Left ventricle myocardium inferior (tissue), 1 donor: ENCODE measurements around the gene TDRD12. TPM values are rescaled to one million over a fixed set of nuclear protein-coding genes. Genes with fewer than 3 reads are reported as not detected.

Source experiments
- DNase-seq: peaks from one replicate; pipeline ENCODE4 v3.0.0-alpha.2; 2020
- H3K27ac ChIP-seq: fragments of 200-600 bp; replicated peaks from 2 replicates; pipeline ENCODE4 v1.8.0; 2021
- H3K27me3 ChIP-seq: fragments of 200-600 bp; 2 replicates; pipeline ENCODE4 v1.8.0; 2021; ENCODE audit warnings: low read depth
- H3K36me3 ChIP-seq: fragments of 200-600 bp; 2 replicates; pipeline ENCODE4 v1.8.0; 2021
- H3K4me1 ChIP-seq: fragments of 200-600 bp; 2 replicates; pipeline ENCODE4 v1.8.0; 2021
- H3K4me3 ChIP-seq: fragments of 200-600 bp; 2 replicates; pipeline ENCODE4 v1.8.0; 2021; ENCODE audit warnings: mild to moderate bottlenecking, moderate library complexity
- H3K9me3 ChIP-seq: fragments of 200-600 bp; replicated peaks from 2 replicates; pipeline ENCODE4 v1.8.0; 2021
- CTCF ChIP-seq: fragments of 200-600 bp; IDR thresholded peaks from 2 replicates; pipeline ENCODE4 v1.8.0; 2021; ENCODE audit warnings: antibody characterized with exemption, mild to moderate bottlenecking, borderline replicate concordance
- intact Hi-C: fragments of 100-400 bp; cut with micrococcal nuclease; formaldehyde crosslinking; loops from one replicate; pipeline ENCODE4 v1.11.0; 2022
- total RNA-seq: library from RNA; stranded (reverse); fragmentation: NEBNext Ultra II Directional; extraction: Animal tissue kit (Norgen Biotek cat#: 25700); gene quantifications from one replicate; pipeline ENCODE4 v1.2.1, GENCODE V29; 2021
- donor health status: DM: no; HTN: yes; CAD: no; lungs with severe emphysema.

The TDRD12 gene
- total RNA-seq, 1 donor from 2014 or later, result not detected

DNA sequence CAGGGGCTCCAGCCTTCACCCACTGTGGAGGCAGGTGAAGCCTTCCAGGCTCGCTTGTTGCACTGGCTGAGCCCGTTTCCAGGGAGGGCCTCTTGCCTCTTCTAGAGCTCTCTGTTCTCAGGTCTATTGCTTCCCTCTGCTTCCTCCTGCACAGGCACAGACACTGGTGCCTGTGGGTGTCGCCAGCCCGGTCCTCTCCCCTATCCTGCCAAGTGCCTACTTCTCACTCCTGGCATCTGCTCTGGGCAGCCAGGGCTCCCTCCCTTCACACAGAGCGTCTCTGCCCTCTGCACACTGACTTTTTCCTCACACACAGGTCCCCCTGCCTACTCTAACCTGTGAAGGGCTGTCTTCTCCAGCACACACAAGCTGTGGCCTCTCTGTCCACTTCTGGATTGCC, 89.7 kb downstream of the TDRD12 start:
- H3K4me3 ChIP-seq, result no peak overlapping the region
- H3K4me1 ChIP-seq, result no peaks in the 10 kb centered on the region
- H3K27ac ChIP-seq, result no peak overlapping the region
- no peak for DNase-seq
- peaks cover 83% of the 10 kb centered on the region for H3K27me3 ChIP-seq
- no peaks in the 10 kb centered on the region for H3K36me3 ChIP-seq
- intact Hi-C loops, result no loop called here
- TF ChIP-seq CTCF, result no peak
- no peaks in the 10 kb centered on the region for H3K9me3 ChIP-seq

- intact Hi-C loops, result no loop called here
- no peak for TF ChIP-seq CTCF
- no peak for DNase-seq
- Histone ChIP-seq H3K4me3 (no peak overlapping the region), H3K9me3 (no peaks in the 10 kb centered on the region), H3K27me3 (peaks cover 84% of the 10 kb centered on the region), H3K4me1 (no peaks in the 10 kb centered on the region), H3K36me3 (no peaks in the 10 kb centered on the region), H3K27ac (no peak overlapping the region)
Measured at GRCh38 chr19:32809754-32810153, 90.2 kb downstream of the TDRD12 start.

- Histone ChIP-seq H3K4me3 (no peak overlapping the region), H3K27ac (no peak overlapping the region), H3K4me1 (no peaks in the 10 kb centered on the region), H3K9me3 (no peaks in the 10 kb centered on the region), H3K36me3 (no peaks in the 10 kb centered on the region), H3K27me3 (peaks cover 81% of the 10 kb centered on the region)
- TF ChIP-seq CTCF, result no peak
- DNase-seq, result no peak
- intact Hi-C loops, result no loop called here
Measured at GRCh38 chr19:32810452-32810851, 90.9 kb downstream of the TDRD12 start.

DNA sequence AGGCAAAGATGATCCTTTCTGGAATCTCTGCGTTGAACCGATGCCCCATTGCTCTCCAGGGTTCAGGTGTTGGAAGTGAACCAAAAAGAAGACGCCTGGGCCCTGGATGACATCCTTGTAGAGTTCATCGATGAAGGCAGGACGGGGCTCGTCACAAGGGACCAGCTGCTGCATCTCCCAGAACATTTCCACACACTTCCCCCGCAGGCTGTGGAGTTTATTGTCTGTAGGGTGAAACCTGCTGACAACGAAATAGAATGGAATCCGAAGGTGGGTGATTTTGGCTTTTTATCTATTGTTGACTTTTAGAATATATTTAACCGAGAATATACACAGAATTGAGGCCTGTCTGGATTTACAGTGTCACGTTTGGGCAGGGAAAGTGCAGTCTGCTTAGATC, 91.6 kb downstream of the TDRD12 start:
- H3K4me3 ChIP-seq, result no peak overlapping the region
- H3K27ac ChIP-seq, result no peak overlapping the region
- no peaks in the 10 kb centered on the region for H3K4me1 ChIP-seq
- TF ChIP-seq CTCF, result no peak
- no peaks in the 10 kb centered on the region for H3K9me3 ChIP-seq
- intact Hi-C loops, result no loop called here
- H3K27me3 ChIP-seq, result peaks cover 82% of the 10 kb centered on the region
- DNase-seq, result no peak
- H3K36me3 ChIP-seq, result no peaks in the 10 kb centered on the region

GRCh38 chr19:32812036-32812435, 92.5 kb downstream of the TDRD12 start:
- H3K36me3 ChIP-seq, result no peaks in the 10 kb centered on the region
- peaks cover 83% of the 10 kb centered on the region for H3K27me3 ChIP-seq
- H3K4me1 ChIP-seq, result no peaks in the 10 kb centered on the region
- H3K27ac ChIP-seq, result no peak overlapping the region
- TF ChIP-seq CTCF, result no peak
- DNase-seq, result no peak
- intact Hi-C loops, result no loop called here
- H3K4me3 ChIP-seq, result no peak overlapping the region
- no peaks in the 10 kb centered on the region for H3K9me3 ChIP-seq

DNA sequence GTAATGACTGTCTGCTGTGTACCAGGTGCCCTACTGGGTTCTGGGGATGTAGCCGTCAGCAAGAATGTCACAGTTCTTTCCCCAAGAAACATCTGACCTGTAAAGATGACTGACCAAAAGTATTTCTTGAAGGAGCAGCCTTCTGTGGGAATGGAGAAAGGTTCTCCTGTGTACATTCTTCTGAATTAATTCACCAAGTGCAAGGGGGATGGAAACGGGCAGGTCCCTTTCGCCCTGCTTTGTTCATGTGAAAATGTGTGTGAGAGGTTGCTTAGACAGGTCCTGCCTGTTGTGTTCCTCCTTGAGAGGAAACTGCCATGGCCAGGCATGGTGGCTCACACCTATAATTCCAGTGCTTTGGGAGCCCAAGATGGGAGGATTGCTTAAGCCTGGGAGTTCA, 93.0 kb downstream of the TDRD12 start:
- Histone ChIP-seq H3K9me3 (no peaks in the 10 kb centered on the region), H3K4me1 (no peaks in the 10 kb centered on the region), H3K36me3 (no peaks in the 10 kb centered on the region), H3K4me3 (no peak overlapping the region), H3K27me3 (peaks cover 83% of the 10 kb centered on the region), H3K27ac (no peak overlapping the region)
- no peak for DNase-seq
- intact Hi-C loops, result no loop called here
- TF ChIP-seq CTCF, result no peak
